ENCODE data around the gene TNFAIP2.
"Not testable (repeated sequence)": the region's sequence is repeated elsewhere in the genome, so short reads cannot be mapped to it uniquely, and the experiment has no call there.

TNFAIP2 gene

GRCh38 chr14:103135333-103136260 lies 12.3 kb downstream of the TNFAIP2 start:
- DNase-seq = no peak

GRCh38 chr14:103136388-103137271 lies 13.4 kb downstream of the TNFAIP2 start:
- DNase-seq = no peak

- no peak for DNase-seq
Observed at GRCh38 chr14:103137689-103138300, 14.5 kb downstream of the TNFAIP2 start.

GRCh38 chr14:103138301-103139131 lies 15.3 kb downstream of the TNFAIP2 start:
- DNase-seq = no peak

GRCh38 chr14:103139132-103140025 lies 16.1 kb downstream of the TNFAIP2 start:
- no peak for DNase-seq

GRCh38 chr14:103140316-103141109 lies 17.3 kb downstream of the TNFAIP2 start:
- no peak for DNase-seq

- DNase-seq = no peak
Observed at GRCh38 chr14:103141117-103141796, 18.0 kb downstream of the TNFAIP2 start.

- no peak for DNase-seq
Observed at GRCh38 chr14:103142026-103142425, 18.8 kb downstream of the TNFAIP2 start.

- DNase-seq = no peak
Observed at GRCh38 chr14:103142721-103143302, 19.6 kb downstream of the TNFAIP2 start.

GRCh38 chr14:103143506-103143905 lies 20.2 kb downstream of the TNFAIP2 start:
- no peak for DNase-seq

- no peak for DNase-seq
Observed at GRCh38 chr14:103144085-103144484, 20.8 kb downstream of the TNFAIP2 start.

GRCh38 chr14:103146141-103146709 lies 23.0 kb downstream of the TNFAIP2 start:
- DNase-seq = no peak

GRCh38 chr14:103149351-103150237 lies 26.3 kb downstream of the TNFAIP2 start:
- no peak for DNase-seq

GRCh38 chr14:103151270-103151945 lies 28.1 kb downstream of the TNFAIP2 start:
- DNase-seq = no peak

- no peak for DNase-seq
Observed at GRCh38 chr14:103155010-103155409, 31.7 kb downstream of the TNFAIP2 start.

- not testable (repeated sequence) for DNase-seq
Observed at GRCh38 chr14:103155416-103155815, 32.2 kb downstream of the TNFAIP2 start.

- no peak for DNase-seq
Observed at GRCh38 chr14:103155826-103156394, 32.6 kb downstream of the TNFAIP2 start.

All from activated CD8-positive, alpha-beta memory T cell treated with anti-CD3 and anti-CD28 coated beads for 24 hours (primary cell).